HCT116 (cell line): Measurements from ENCODE around the gene STK39. TPM values are rescaled to one million over a fixed set of nuclear protein-coding genes. Genes with fewer than 3 reads are reported as not detected.

Experiments
- ATAC-seq: fragments of 200-7000 bp; cut with Tn5 transposase; 2 replicates; pipeline ENCODE4 v1.9.1; 2020; ENCODE audit warnings: mild to moderate bottlenecking, moderate library complexity
- BruUV-seq: library from RNA; stranded (reverse); fragments of 400-500 nt; replicated peaks from 2 replicates; lab custom pipeline; 2021; lab: Mats Ljungman, UMichigan
- CTCF ChIA-PET: fragments of 300-600 bp; sonication (Branson Sonifier 250); formaldehyde crosslinking; loops from one replicate; lab custom pipeline; 2021; ENCODE audit warnings: antibody characterized with exemption; lab: Charles Lee
- POLR2A ChIA-PET: fragments of 300-600, 350-600 bp; sonication (Branson Sonifier 250); formaldehyde crosslinking; loops from one replicate; lab custom pipeline; 2021; ENCODE audit warnings: antibody characterized with exemption; lab: Charles Lee
- RAD21 ChIA-PET, 2 experiments: fragments of 300-600 bp; sonication (Branson Sonifier 250); formaldehyde crosslinking; loops; one replicate each; lab custom pipeline; 2023; ENCODE audit warnings: low total read pairs in 2 of 2; ENCODE audit not compliant: uncharacterized antibody in 2 of 2, unreplicated experiment in 2 of 2, low non-redundant PET in 1 of 2; lab: Charles Lee
- DNase-seq: peaks from one replicate; pipeline ENCODE4 v3.0.0-alpha.2; 2010; ENCODE audit warnings: low read depth, low spot score
- H2AFZ ChIP-seq: fragments of 200-600 bp; shearing (Covaris generic), sonication (generic); 2 replicates; pipeline ENCODE4 v1.6.1; 2017; ENCODE audit warnings: low read depth, mixed run types, mixed read lengths, antibody characterized with exemption, low read length; ENCODE audit not compliant: poor library complexity, severe bottlenecking
- H3K27ac ChIP-seq: 2 replicates; pipeline ENCODE4 v1.5.1; 2012; ENCODE audit warnings: low read depth, low read length
- H3K27me3 ChIP-seq: fragments of 200-600 bp; sonication (generic); 2 replicates; pipeline ENCODE4 v1.6.1; 2016; ENCODE audit warnings: mixed run types, low read length, mixed read lengths; ENCODE audit not compliant: insufficient read depth
- H3K36me3 ChIP-seq, 2 experiments: fragments of 200-500 bp in 1 of 2; fragments of 200-600 bp in 1 of 2; sonication (Bioruptor generic) in 1 of 2; sonication (generic) in 1 of 2; 2 replicates each; pipeline versions ENCODE4 v1.5.1 to v1.6.1; 2014 to 2016; ENCODE audit warnings: low read length in 2 of 2, inconsistent platforms in 1 of 2, mixed read lengths in 1 of 2, mixed run types in 1 of 2; ENCODE audit not compliant: insufficient read depth in 2 of 2, control insufficient read depth in 1 of 2
- H3K4me1 ChIP-seq, 2 experiments: fragments of 200-600 bp in 1 of 2; sonication (generic) in 1 of 2; 2 replicates each; pipeline versions ENCODE4 v1.5.1 to v1.6.1; 2012 to 2017; ENCODE audit warnings: low read length in 2 of 2, inconsistent platforms in 1 of 2, mild to moderate bottlenecking in 1 of 2, mixed read lengths in 1 of 2, mixed run types in 1 of 2, moderate library complexity in 1 of 2; ENCODE audit not compliant: insufficient read depth in 2 of 2, control insufficient read depth in 1 of 2
- H3K4me2 ChIP-seq: fragments of 200-600 bp; sonication (generic); 2 replicates; pipeline ENCODE4 v1.6.1; 2017; ENCODE audit warnings: mixed run types, low read length, mixed read lengths
- H3K4me3 ChIP-seq, 2 experiments: fragments of 200-600 bp in 1 of 2; sonication (generic) in 1 of 2; replicated peaks in 1 of 2; 2 replicates each; pipeline ENCODE4 v1.5.1; 2011 to 2016; ENCODE audit warnings: low read length in 2 of 2, control low read depth in 1 of 2, low read depth in 1 of 2, mild to moderate bottlenecking in 1 of 2, mixed read lengths in 1 of 2, mixed run types in 1 of 2
- H3K79me2 ChIP-seq: fragments of 200-600 bp; sonication (generic); 2 replicates; pipeline ENCODE4 v1.6.1; 2017; ENCODE audit warnings: mild to moderate bottlenecking, mixed run types, low read length, moderate library complexity, mixed read lengths; ENCODE audit not compliant: insufficient read depth
- H3K9ac ChIP-seq: fragments of 200-600 bp; sonication (generic); 2 replicates; pipeline ENCODE4 v1.6.1; 2016; ENCODE audit warnings: low read length, mixed read lengths
- H3K9me2 ChIP-seq: fragments of 200-600 bp; sonication (generic), shearing (Covaris generic); 2 replicates; pipeline ENCODE4 v1.6.1; 2017; ENCODE audit warnings: mixed run types, mild to moderate bottlenecking, moderate library complexity; ENCODE audit not compliant: insufficient read depth
- H3K9me3 ChIP-seq, 2 experiments: fragments of 200-500 bp in 1 of 2; fragments of 200-600 bp in 1 of 2; sonication (Bioruptor generic) in 1 of 2; sonication (generic) in 1 of 2; 2 replicates each; pipeline ENCODE4 v1.6.1; 2014 to 2017; ENCODE audit warnings: low read length in 2 of 2, mixed read lengths in 2 of 2, inconsistent platforms in 1 of 2, low read depth in 1 of 2, mild to moderate bottlenecking in 1 of 2, mixed run types in 1 of 2, moderate library complexity in 1 of 2; ENCODE audit not compliant: control insufficient read depth in 1 of 2, insufficient read depth in 1 of 2
- H4K20me1 ChIP-seq: fragments of 200-600 bp; sonication (generic), shearing (Covaris generic); 2 replicates; pipeline ENCODE4 v1.6.1; 2017; ENCODE audit warnings: mixed run types, mild to moderate bottlenecking, moderate library complexity; ENCODE audit not compliant: insufficient read depth
- CBX3 ChIP-seq: IDR thresholded peaks from 2 replicates; pipeline ENCODE4 v1.6.1; 2012; ENCODE audit warnings: low read depth
- CTCF ChIP-seq, 3 experiments: fragments of 200-600 bp in 1 of 3; sonication (generic) in 1 of 3; IDR thresholded peaks in 2 of 3; conservative IDR thresholded peaks in 1 of 3; 2 replicates each; pipeline ENCODE4 v1.5.1; 2012 to 2017; ENCODE audit warnings: low read depth in 2 of 3, low read length in 2 of 3, antibody characterized with exemption in 1 of 3, borderline replicate concordance in 1 of 3, control low read depth in 1 of 3, mild to moderate bottlenecking in 1 of 3, mixed read lengths in 1 of 3, mixed run types in 1 of 3, moderate library complexity in 1 of 3; ENCODE audit not compliant: insufficient read depth in 1 of 3
- EGR1 ChIP-seq: IDR thresholded peaks from 2 replicates; pipeline ENCODE4 v1.6.1; 2012; ENCODE audit warnings: low read depth
- EZH2 ChIP-seq: fragments of 200-600 bp; sonication (generic); IDR thresholded peaks from 2 replicates; pipeline ENCODE4 v1.6.1; 2017; ENCODE audit warnings: antibody characterized with exemption, mixed run types
- JUND ChIP-seq: IDR thresholded peaks from 2 replicates; pipeline ENCODE4 v1.6.1; 2012
- POLR2A ChIP-seq: IDR thresholded peaks from 2 replicates; pipeline ENCODE4 v1.7.0; 2011; ENCODE audit warnings: borderline replicate concordance; ENCODE audit not compliant: insufficient read depth, insufficient read length; ENCODE audit errors: extremely low read depth
- POLR2AphosphoS5 ChIP-seq: IDR thresholded peaks from 2 replicates; pipeline ENCODE4 v1.6.1; 2011; ENCODE audit warnings: mild to moderate bottlenecking, low read depth, low read length, moderate library complexity
- SP1 ChIP-seq: IDR thresholded peaks from 2 replicates; pipeline ENCODE4 v1.6.1; 2012; ENCODE audit warnings: low read depth
- SRF ChIP-seq: IDR thresholded peaks from 2 replicates; pipeline ENCODE4 v1.6.1; 2012; ENCODE audit warnings: low read depth
- ZFX ChIP-seq: fragments of 450-650 bp; IDR thresholded peaks from 2 replicates; pipeline ENCODE4 v1.6.1; 2017
- intact Hi-C: fragments of 100-400 bp; cut with micrococcal nuclease; formaldehyde crosslinking; loops from 2 replicates; pipeline ENCODE4 v1.10.0; 2022
- total RNA-seq: library from RNA; stranded (reverse); gene quantifications from one replicate; pipeline ENCODE4 v1.2.1, GENCODE V29; 2021; ENCODE audit not compliant: unreplicated experiment
- TF ChIP-seq, protein P1 (sequence below): IDR thresholded peaks from 2 replicates; pipeline ENCODE4 v1.6.1; 2012; ENCODE audit warnings: low read depth
- TF ChIP-seq, protein P2 (sequence below): IDR thresholded peaks from 2 replicates; pipeline ENCODE4 v1.6.1; 2012
- TF ChIP-seq, protein P3 (sequence below): IDR thresholded peaks from 2 replicates; pipeline ENCODE4 v1.6.1; 2011; ENCODE audit warnings: mild to moderate bottlenecking, low read length, moderate library complexity; ENCODE audit not compliant: insufficient replicate concordance; ENCODE audit errors: extremely low read depth

Gene STK39
- total RNA-seq, 1 experiment from 2014 or later = 118 TPM

DNA sequence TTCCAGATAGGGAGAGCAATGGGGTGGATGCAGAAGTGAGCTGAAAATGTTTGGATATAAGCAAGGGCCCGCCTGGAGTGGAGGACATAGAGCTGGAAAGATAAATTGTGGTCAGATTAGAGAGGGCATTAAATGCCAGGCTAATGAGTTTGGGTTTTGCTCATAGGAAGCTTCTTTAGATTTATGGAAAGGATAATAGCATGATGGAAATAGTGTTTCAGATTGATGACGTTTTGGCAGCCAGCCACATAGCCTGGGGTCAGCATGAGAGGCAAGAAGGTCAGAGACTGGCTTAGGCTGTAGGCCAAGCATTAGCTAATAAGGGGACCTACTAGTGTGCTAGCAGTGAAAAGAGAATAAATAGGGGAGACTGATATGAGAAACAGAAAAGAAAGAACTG, 321.6 kb downstream of the STK39 start (continued):
- TF ChIP-seq, protein P1, sequence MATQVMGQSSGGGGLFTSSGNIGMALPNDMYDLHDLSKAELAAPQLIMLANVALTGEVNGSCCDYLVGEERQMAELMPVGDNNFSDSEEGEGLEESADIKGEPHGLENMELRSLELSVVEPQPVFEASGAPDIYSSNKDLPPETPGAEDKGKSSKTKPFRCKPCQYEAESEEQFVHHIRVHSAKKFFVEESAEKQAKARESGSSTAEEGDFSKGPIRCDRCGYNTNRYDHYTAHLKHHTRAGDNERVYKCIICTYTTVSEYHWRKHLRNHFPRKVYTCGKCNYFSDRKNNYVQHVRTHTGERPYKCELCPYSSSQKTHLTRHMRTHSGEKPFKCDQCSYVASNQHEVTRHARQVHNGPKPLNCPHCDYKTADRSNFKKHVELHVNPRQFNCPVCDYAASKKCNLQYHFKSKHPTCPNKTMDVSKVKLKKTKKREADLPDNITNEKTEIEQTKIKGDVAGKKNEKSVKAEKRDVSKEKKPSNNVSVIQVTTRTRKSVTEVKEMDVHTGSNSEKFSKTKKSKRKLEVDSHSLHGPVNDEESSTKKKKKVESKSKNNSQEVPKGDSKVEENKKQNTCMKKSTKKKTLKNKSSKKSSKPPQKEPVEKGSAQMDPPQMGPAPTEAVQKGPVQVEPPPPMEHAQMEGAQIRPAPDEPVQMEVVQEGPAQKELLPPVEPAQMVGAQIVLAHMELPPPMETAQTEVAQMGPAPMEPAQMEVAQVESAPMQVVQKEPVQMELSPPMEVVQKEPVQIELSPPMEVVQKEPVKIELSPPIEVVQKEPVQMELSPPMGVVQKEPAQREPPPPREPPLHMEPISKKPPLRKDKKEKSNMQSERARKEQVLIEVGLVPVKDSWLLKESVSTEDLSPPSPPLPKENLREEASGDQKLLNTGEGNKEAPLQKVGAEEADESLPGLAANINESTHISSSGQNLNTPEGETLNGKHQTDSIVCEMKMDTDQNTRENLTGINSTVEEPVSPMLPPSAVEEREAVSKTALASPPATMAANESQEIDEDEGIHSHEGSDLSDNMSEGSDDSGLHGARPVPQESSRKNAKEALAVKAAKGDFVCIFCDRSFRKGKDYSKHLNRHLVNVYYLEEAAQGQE = no peak
- no peak for TF ChIP-seq SP1
- TF ChIP-seq, protein P2, sequence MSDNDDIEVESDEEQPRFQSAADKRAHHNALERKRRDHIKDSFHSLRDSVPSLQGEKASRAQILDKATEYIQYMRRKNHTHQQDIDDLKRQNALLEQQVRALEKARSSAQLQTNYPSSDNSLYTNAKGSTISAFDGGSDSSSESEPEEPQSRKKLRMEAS = no peak

DNA sequence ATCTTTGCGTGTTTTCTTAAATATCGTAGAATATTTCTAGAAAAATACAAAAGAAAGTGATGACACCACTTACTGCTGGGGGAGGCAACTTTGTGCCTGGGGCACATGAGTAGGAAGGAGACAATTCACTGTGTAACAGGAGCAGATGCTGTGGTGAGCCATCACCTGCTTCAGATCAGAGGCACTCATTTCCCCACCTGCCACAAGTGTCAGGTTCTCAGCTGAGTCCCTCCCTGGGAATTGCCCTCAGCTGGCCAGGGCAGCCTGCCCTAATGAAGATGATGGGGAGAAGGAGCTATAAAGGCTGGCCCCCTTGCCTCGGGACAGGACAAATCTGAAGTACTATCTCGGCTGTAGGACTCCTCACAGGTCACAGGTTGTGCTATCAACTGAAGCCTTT, 322.8 kb downstream of the STK39 start:
- Histone ChIP-seq H3K4me3 (no peak overlapping the region), H4K20me1 (no peaks in the 10 kb centered on the region), H3K4me1 (no peaks in the 10 kb centered on the region), H2AFZ (no peak overlapping the region), H3K4me2 (no peak overlapping the region), H3K27me3 (peaks cover 18% of the 10 kb centered on the region; the same call in 1 of the 2 replicates), H3K27ac (no peak overlapping the region), H3K36me3 (no peaks in the 10 kb centered on the region), H3K79me2 (no peaks in the 10 kb centered on the region), H3K9me2 (no peaks in the 10 kb centered on the region), H3K9ac (no peak overlapping the region), H3K9me3 (no peaks in the 10 kb centered on the region)
- ChIA-PET RAD21 (no interaction called here), POLR2A (no interaction called here), CTCF (no interaction called here)
- intact Hi-C loops = no loop called here
- ATAC-seq (no peak), DNase-seq (no peak)
- BruUV-seq = no TSS peak
- TF ChIP-seq CBX3 (no peak), EZH2 (no peak), POLR2AphosphoS5 (no peak), JUND (no peak), SRF (no peak), CTCF (IDR thresholded peaks at IDR 0.05 in 2 of 3, conservative IDR thresholded peaks at IDR 0.05 in 1 of 3; ENCODE audit: borderline replicate concordance in 1 of 3, insufficient read depth in 1 of 3, low read depth in 2 of 3, low read length in 2 of 3) (no peak), EGR1 (no peak), ZFX (no peak), POLR2A (no peak)
- TF ChIP-seq, protein P3, sequence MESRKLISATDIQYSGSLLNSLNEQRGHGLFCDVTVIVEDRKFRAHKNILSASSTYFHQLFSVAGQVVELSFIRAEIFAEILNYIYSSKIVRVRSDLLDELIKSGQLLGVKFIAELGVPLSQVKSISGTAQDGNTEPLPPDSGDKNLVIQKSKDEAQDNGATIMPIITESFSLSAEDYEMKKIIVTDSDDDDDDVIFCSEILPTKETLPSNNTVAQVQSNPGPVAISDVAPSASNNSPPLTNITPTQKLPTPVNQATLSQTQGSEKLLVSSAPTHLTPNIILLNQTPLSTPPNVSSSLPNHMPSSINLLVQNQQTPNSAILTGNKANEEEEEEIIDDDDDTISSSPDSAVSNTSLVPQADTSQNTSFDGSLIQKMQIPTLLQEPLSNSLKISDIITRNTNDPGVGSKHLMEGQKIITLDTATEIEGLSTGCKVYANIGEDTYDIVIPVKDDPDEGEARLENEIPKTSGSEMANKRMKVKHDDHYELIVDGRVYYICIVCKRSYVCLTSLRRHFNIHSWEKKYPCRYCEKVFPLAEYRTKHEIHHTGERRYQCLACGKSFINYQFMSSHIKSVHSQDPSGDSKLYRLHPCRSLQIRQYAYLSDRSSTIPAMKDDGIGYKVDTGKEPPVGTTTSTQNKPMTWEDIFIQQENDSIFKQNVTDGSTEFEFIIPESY = no peak
- TF ChIP-seq, protein P1 = no peak
- TF ChIP-seq, protein P2 = no peak
